GM12865 (cell line): ENCODE measurements around the gene CCDC188.

Experiments
- DNase-seq: peaks from one replicate; pipeline ENCODE4 v3.0.0; 2010; ENCODE audit warnings: low read depth
- H3K4me3 ChIP-seq: 2 replicates; pipeline ENCODE4 v1.5.1; 2011; ENCODE audit warnings: mild to moderate bottlenecking, low read depth, low read length, control low read depth
- TF ChIP-seq, protein P1 (sequence below): IDR thresholded peaks from 2 replicates; pipeline ENCODE4 v1.5.1; 2011; ENCODE audit warnings: low read length, control low read depth, low read depth, inconsistent platforms; ENCODE audit not compliant: insufficient read depth; ENCODE audit errors: missing control alignments

Gene CCDC188

DNA sequence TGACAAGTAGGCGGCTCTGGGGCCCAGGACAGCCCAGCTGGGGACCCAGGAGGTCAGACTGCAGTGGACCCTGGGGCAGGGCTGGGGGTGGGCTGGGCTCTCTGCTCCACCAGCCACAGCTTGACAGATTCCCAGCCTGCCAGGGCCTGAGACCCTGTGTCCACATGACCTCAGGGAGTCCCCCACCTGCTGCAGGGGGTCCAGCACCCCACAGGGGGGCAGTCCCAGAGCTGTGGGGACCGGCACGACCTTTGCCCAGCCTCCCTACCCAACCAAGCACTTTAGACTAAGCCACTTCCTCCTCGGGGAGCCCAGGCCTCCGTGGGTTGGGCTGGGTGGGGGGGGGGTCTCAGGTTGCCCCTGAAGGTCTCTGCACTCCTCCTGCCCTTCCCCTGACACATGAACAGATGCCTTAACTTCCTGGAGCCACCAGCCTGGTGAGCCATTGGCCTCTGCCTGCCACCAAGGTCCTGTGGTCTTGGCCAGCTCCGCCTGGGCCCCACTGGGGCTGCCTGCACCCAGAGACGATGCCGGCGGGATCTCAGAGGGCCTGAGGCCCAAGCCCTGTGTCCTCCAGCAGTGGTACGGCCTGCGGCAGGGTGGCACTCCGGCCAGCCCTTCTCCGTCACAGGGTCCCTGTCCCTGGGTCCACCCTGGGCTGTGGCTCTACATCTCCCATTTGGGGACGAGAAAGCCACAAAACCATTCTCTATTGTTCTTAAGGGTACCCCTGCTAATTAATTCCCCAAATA lies 3.4 kb downstream of the CCDC188 start:
- no peak overlapping the region for H3K4me3 ChIP-seq
- TF ChIP-seq, protein P1, sequence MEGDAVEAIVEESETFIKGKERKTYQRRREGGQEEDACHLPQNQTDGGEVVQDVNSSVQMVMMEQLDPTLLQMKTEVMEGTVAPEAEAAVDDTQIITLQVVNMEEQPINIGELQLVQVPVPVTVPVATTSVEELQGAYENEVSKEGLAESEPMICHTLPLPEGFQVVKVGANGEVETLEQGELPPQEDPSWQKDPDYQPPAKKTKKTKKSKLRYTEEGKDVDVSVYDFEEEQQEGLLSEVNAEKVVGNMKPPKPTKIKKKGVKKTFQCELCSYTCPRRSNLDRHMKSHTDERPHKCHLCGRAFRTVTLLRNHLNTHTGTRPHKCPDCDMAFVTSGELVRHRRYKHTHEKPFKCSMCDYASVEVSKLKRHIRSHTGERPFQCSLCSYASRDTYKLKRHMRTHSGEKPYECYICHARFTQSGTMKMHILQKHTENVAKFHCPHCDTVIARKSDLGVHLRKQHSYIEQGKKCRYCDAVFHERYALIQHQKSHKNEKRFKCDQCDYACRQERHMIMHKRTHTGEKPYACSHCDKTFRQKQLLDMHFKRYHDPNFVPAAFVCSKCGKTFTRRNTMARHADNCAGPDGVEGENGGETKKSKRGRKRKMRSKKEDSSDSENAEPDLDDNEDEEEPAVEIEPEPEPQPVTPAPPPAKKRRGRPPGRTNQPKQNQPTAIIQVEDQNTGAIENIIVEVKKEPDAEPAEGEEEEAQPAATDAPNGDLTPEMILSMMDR: no peak
- no peak for DNase-seq

DNA sequence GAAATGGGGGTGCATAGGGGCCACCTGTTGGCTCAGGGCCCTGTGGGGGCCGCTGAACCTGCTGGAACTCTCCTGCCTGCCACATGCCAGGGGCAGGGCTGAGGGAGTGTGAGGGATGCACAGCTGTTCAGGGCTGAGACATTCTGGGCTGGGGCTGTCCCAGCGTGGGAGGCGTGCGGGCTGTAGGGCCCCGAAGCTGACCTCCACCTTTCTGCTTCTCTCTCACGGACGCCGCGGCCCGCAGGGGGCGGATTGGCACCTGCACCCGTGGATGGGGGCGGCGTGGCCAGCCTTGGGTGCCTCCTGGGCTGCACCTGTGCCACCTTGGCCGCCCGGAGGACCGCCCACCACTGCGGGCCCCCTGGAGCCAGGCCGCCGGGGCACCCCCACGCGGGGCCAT lies 4.1 kb downstream of the CCDC188 start:
- TF ChIP-seq, protein P1: no peak
- no peak overlapping the region for H3K4me3 ChIP-seq
- DNase-seq: no peak

DNA sequence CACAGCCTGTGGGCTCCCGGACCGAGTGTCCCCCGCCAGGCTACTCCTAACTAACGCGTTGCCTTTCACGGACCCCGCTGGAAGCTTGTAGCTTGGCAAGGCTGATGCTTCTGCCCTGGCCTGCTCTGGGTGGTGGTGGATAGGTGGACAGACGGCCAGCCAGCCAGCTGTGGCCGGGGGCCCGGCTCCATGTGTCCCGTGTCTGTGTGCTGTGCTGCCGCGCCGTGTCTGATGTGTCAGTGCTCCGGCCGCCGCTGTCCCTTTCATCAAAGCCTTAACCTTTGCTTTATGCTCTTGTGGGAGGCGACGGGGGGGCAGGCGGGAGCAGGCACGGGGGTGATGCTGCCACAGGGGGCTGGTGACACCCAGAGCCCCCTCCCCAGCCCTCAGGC lies 5.0 kb downstream of the CCDC188 start:
- H3K4me3 ChIP-seq: no peak overlapping the region
- TF ChIP-seq, protein P1: no peak
- DNase-seq: no peak

DNA sequence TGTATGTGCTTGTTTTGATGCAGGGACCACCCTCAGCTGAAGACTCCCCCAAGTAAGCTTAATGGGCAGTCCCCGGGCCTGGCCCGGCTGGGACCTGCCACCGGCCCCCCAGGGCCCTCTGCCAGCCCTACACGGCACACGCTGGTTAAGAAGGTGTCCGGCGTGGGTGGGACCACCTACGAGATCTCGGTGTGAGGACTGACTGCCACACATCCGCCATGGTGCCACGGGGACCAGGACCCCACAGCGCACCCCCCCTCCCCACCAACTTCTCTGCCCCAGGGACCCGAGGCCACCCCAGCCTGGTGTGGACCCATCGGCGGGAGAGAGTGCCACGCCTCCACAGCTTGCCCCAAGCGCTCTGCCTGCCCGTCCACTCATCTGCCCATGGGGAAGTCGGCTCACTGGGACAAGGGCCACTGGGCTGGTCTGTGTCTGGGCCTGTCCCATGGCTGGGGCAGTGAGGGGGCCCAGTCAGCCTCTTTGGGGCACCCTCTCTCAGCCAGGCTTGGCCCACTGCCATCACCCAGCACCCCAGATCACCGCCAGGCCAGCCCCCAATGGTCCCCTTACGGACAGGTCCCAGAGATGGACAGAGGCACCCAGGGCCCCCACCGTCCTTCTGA lies 5.5 kb downstream of the CCDC188 start:
- TF ChIP-seq, protein P1: no peak
- H3K4me3 ChIP-seq: no peak overlapping the region
- no peak for DNase-seq

DNA sequence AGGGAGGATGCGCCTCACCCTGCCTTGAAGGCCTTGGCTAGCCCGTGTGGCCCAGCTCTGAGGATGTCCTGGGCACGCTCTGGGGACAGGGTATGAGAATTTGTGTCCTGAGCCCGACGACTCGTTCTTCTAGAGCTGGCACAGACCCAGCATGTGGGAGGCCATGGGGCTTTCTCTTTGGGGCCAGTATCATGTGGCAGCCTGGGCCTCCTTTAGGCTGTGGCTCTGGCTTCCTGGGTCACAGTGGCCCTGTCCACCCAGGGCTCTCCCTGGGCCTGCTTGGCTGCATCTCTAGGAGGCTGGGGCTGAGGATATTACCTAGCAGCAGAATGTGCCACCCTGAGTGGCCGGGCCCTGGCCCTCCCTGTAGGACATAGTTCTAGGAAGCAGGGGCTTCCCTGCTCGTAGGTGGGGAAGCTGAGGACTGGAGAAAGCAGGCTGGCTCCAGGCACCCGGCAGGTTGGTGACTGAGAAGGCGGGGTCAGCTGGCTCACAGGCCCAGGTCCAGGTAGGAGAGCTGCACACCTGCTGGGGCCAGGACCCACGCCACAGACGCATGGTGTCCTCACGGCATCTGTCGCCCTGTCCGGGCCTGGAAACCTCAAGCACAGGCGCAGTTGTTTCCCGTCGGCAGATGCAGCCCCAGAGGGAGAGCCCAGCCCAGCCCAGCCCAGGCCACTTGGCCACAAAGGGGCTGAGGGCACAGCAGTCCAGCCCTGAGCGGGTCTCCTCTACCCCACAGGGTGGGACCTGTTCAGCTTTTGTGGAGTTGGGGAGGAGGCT lies 6.8 kb downstream of the CCDC188 start:
- H3K4me3 ChIP-seq: no peak overlapping the region
- no peak for DNase-seq
- TF ChIP-seq, protein P1: no peak

DNA sequence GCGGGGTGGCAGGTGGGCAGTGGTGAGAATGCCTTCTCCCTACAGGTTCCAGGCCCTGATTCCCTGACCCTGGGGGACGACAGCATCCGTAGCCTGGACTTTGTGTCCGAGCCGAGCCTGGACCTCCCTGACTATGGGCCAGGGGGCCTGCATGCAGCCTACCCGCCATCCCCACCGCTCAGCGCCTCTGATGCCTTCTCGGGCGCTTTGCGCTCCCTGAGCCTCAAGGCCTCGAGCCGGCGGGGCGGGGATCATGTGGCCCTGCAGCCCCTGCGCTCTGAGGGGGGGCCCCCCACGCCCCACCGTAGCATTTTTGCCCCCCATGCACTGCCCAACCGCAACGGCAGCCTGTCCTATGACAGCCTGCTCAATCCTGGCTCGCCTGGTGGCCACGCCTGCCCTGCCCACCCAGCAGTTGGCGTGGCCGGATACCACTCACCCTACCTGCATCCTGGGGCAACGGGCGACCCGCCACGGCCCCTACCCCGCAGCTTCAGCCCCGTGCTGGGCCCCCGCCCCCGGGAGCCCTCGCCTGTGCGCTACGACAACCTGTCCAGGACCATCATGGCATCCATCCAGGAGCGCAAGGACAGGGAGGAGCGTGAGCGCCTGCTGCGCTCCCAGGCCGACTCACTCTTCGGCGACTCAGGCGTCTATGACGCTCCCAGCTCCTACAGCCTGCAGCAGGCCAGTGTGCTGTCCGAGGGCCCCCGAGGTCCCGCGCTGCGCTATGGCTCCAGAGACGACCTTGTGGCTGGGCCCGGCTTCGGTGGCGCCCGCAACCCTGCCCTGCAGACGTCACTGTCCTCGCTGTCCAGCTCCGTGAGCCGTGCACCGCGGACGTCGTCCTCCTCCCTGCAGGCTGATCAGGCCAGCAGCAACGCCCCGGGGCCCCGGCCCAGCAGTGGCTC lies 7.9 kb downstream of the CCDC188 start:
- H3K4me3 ChIP-seq: no peak overlapping the region
- DNase-seq: no peak
- TF ChIP-seq, protein P1: no peak
